WTC11 (cell line): ENCODE data around the gene SHROOM3.

Source experiments
- CREB1 ChIP-seq: sonication (generic); formaldehyde crosslinking; IDR thresholded peaks from 2 replicates; pipeline ENCODE4 v1.8.0; 2023; ENCODE audit warnings: mild to moderate bottlenecking, missing genetic modification reagents
- IRF2 ChIP-seq: sonication (generic); formaldehyde crosslinking; IDR thresholded peaks from 2 replicates; pipeline ENCODE4 v1.8.0; 2022; ENCODE audit warnings: low read depth, missing genetic modification reagents, borderline replicate concordance
- OVOL2 ChIP-seq: fragments of 250-450 bp; sonication (Bioruptor Pico); IDR thresholded peaks from 2 replicates; pipeline ENCODE4 v1.9.0; 2021; ENCODE audit warnings: mild to moderate bottlenecking, borderline replicate concordance
- TEAD4 ChIP-seq: sonication (generic); formaldehyde crosslinking; IDR thresholded peaks from 2 replicates; pipeline ENCODE4 v1.8.0; 2022; ENCODE audit warnings: mild to moderate bottlenecking, missing genetic modification reagents
- ZBTB21 ChIP-seq: sonication (generic); formaldehyde crosslinking; IDR thresholded peaks from 2 replicates; pipeline ENCODE4 v1.8.1; 2023; ENCODE audit warnings: mild to moderate bottlenecking, missing genetic modification reagents, borderline replicate concordance
- ZNF138 ChIP-seq: sonication (generic); formaldehyde crosslinking; conservative IDR thresholded peaks from 2 replicates; pipeline ENCODE4 v1.8.1; 2022; ENCODE audit warnings: mild to moderate bottlenecking, moderate library complexity, missing genetic modification reagents
- TF ChIP-seq, protein P1 (sequence below): fragments of 200-600 bp; IDR thresholded peaks from 2 replicates; pipeline ENCODE4 v1.8.0; 2022; ENCODE audit warnings: antibody characterized with exemption
- TF ChIP-seq, protein P2 (sequence below): sonication (generic); formaldehyde crosslinking; IDR thresholded peaks from 2 replicates; pipeline ENCODE4 v1.8.0; 2022; ENCODE audit warnings: mild to moderate bottlenecking, missing genetic modification reagents

DNA sequence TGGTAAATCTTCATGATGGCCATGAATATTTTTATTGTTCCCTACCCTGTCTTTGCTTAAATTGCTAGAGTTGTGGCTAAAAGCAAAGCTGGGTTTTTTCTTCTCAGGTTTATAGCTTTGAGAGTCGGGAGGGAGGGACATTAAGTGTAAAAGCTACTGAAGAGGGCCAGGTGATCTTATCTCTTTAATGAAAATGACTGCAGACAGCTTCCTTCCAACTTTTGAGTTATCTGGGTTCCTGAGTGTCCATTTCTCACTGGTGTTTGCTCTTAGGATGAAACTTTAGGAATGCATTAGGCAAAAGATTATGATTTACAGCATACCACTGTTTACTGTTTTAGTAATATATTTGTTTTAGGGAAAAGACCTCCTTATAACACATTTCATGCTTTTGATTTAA is 187.7 kb downstream of the SHROOM3 start:
- TF ChIP-seq, protein P1, sequence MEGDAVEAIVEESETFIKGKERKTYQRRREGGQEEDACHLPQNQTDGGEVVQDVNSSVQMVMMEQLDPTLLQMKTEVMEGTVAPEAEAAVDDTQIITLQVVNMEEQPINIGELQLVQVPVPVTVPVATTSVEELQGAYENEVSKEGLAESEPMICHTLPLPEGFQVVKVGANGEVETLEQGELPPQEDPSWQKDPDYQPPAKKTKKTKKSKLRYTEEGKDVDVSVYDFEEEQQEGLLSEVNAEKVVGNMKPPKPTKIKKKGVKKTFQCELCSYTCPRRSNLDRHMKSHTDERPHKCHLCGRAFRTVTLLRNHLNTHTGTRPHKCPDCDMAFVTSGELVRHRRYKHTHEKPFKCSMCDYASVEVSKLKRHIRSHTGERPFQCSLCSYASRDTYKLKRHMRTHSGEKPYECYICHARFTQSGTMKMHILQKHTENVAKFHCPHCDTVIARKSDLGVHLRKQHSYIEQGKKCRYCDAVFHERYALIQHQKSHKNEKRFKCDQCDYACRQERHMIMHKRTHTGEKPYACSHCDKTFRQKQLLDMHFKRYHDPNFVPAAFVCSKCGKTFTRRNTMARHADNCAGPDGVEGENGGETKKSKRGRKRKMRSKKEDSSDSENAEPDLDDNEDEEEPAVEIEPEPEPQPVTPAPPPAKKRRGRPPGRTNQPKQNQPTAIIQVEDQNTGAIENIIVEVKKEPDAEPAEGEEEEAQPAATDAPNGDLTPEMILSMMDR: no peak
- TF ChIP-seq TEAD4 (CRISPR knock-in tag) (no peak), OVOL2 (CRISPR knock-in tag) (no peak), ZNF138 (CRISPR knock-in tag) (no peak), ZBTB21 (no peak), CREB1 (CRISPR knock-in tag) (no peak), IRF2 (CRISPR knock-in tag) (no peak)
- TF ChIP-seq, protein P2, sequence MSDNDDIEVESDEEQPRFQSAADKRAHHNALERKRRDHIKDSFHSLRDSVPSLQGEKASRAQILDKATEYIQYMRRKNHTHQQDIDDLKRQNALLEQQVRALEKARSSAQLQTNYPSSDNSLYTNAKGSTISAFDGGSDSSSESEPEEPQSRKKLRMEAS (CRISPR knock-in tag): no peak
